HepG2 (cell line): Measurements from ENCODE around the gene SRR. TPM values are rescaled to one million over a fixed set of nuclear protein-coding genes. Genes with fewer than 3 reads are reported as not detected.

Experiments used
- ATAC-seq: fragments of 200-7000 bp; cut with Tn5 transposase; 3 replicates; pipeline ENCODE4 v1.9.1; 2020; ENCODE audit warnings: mild to moderate bottlenecking, moderate library complexity
- BruUV-seq: library from RNA; stranded (reverse); fragments of 400-500 nt; replicated peaks from 2 replicates; lab custom pipeline; 2021; lab: Mats Ljungman, UMichigan
- CTCF ChIA-PET: fragments of 300-600 bp; formaldehyde crosslinking; extraction: SDS; loops from one replicate; lab custom pipeline; 2021; ENCODE audit warnings: low total read pairs, inconsistent platforms, low intra/inter-chr PET ratio; lab: Yijun Ruan, JAX
- POLR2A ChIA-PET: fragments of 350-600 bp; sonication (Branson Sonifier 250); formaldehyde crosslinking; loops from one replicate; lab custom pipeline; 2020; ENCODE audit warnings: antibody characterized with exemption, inconsistent platforms; lab: Yijun Ruan, JAX
- DNase-seq: peaks from one replicate; pipeline ENCODE4 v3.0.0-alpha.2; 2015; ENCODE audit warnings: low spot score
- FAIRE-seq: peaks from 3 replicates; lab custom pipeline; 2011; peaks lifted over from hg19 to GRCh38; lab: Jason Lieb, UNC
- H2AFZ ChIP-seq: one replicate; pipeline ENCODE4 v1.6.1; 2011; ENCODE audit warnings: low read length, inconsistent platforms
- H3K27ac ChIP-seq: fragments of 300-600 bp; 3 replicates; pipeline ENCODE4 v1.8.0; 2011; ENCODE audit warnings: mixed run types, mild to moderate bottlenecking, mixed read lengths, low read length, inconsistent platforms; ENCODE audit not compliant: insufficient read depth; ENCODE audit errors: extremely low read length
- H3K27me3 ChIP-seq, 2 experiments: fragments of 200-600 bp in 1 of 2; 2 replicates in 1 of 2; 3 replicates in 1 of 2; pipeline versions ENCODE4 v1.6.0 to v1.8.0; 2011; ENCODE audit warnings: low read length in 2 of 2, mild to moderate bottlenecking in 2 of 2, moderate library complexity in 2 of 2, inconsistent platforms in 1 of 2; ENCODE audit not compliant: insufficient read depth in 2 of 2, control insufficient read depth in 1 of 2
- H3K36me3 ChIP-seq, 2 experiments: fragments of 200-600 bp in 1 of 2; replicated peaks in 1 of 2; 2 replicates in 1 of 2; 3 replicates in 1 of 2; pipeline versions ENCODE4 v1.5.1 to v1.8.0; 2011; ENCODE audit warnings: low read length in 2 of 2, inconsistent platforms in 1 of 2; ENCODE audit not compliant: insufficient read depth in 2 of 2, control insufficient read depth in 1 of 2
- H3K4me1 ChIP-seq: 2 replicates; pipeline ENCODE4 v1.5.1; 2012; ENCODE audit warnings: low read length, inconsistent platforms; ENCODE audit not compliant: insufficient read depth
- H3K4me2 ChIP-seq: 2 replicates; pipeline ENCODE4 v1.6.0; 2011; ENCODE audit warnings: low read depth, low read length, inconsistent platforms
- H3K4me3 ChIP-seq, 3 experiments: fragments of 200-600 bp in 1 of 3; sonication (generic), shearing (Covaris generic) in 1 of 3; replicated peaks in 1 of 3; 2 replicates each; pipeline ENCODE4 v1.5.1; 2011 to 2016; ENCODE audit warnings: low read length in 3 of 3, inconsistent platforms in 2 of 3, low read depth in 2 of 3, mild to moderate bottlenecking in 2 of 3, control low read depth in 1 of 3, mixed read lengths in 1 of 3; ENCODE audit not compliant: insufficient read depth in 1 of 3
- H3K79me2 ChIP-seq: one replicate; pipeline ENCODE4 v1.6.1; 2011; ENCODE audit warnings: low read length, inconsistent platforms; ENCODE audit not compliant: insufficient read depth
- H3K9ac ChIP-seq: 2 replicates; pipeline ENCODE4 v1.6.0; 2011; ENCODE audit warnings: mild to moderate bottlenecking, low read depth, low read length, inconsistent platforms; ENCODE audit not compliant: insufficient read depth
- H3K9me3 ChIP-seq: 2 replicates; pipeline ENCODE4 v1.5.1; 2012; ENCODE audit warnings: mild to moderate bottlenecking, low read length
- H4K20me1 ChIP-seq: 2 replicates; pipeline ENCODE4 v1.6.0; 2011; ENCODE audit warnings: inconsistent platforms, mild to moderate bottlenecking, low read length, moderate library complexity; ENCODE audit not compliant: insufficient read depth
- AHR ChIP-seq: IDR thresholded peaks from 2 replicates; pipeline ENCODE4 v1.6.1; 2018; ENCODE audit warnings: missing genetic modification reagents, missing compliant biosample characterization
- ARNT2 ChIP-seq: sonication (generic); formaldehyde crosslinking; IDR thresholded peaks from 2 replicates; pipeline ENCODE4 v1.8.0; 2022; ENCODE audit warnings: mild to moderate bottlenecking, low read depth, missing genetic modification reagents, moderate library complexity
- BHLHE40 ChIP-seq: IDR thresholded peaks from 2 replicates; pipeline ENCODE4 v1.6.1; 2011; ENCODE audit warnings: low read length, improper control_type of control experiment
- ELF3 ChIP-seq: IDR thresholded peaks from 2 replicates; pipeline ENCODE4 v1.6.1; 2016; ENCODE audit warnings: missing genetic modification reagents, missing compliant biosample characterization
- MBNL3 ChIP-seq: fragments of 250-450 bp; sonication (Bioruptor Pico); conservative IDR thresholded peaks from 2 replicates; pipeline ENCODE4 v1.8.0; 2022; ENCODE audit warnings: mild to moderate bottlenecking, inconsistent platforms
- MTF1 ChIP-seq: sonication (generic); formaldehyde crosslinking; IDR thresholded peaks from 2 replicates; pipeline ENCODE4 v1.5.0; 2020; ENCODE audit warnings: missing genetic modification reagents
- RCOR2 ChIP-seq: IDR thresholded peaks from 2 replicates; pipeline ENCODE4 v1.6.1; 2016; ENCODE audit warnings: missing biosample characterization, missing genetic modification reagents
- SIX4 ChIP-seq: sonication (generic); formaldehyde crosslinking; IDR thresholded peaks from 2 replicates; pipeline ENCODE4 v1.4.0; 2020; ENCODE audit warnings: missing genetic modification reagents
- SKIL ChIP-seq: sonication (generic); formaldehyde crosslinking; IDR thresholded peaks from 2 replicates; pipeline ENCODE4 v1.8.0; 2022; ENCODE audit warnings: missing genetic modification reagents, mild to moderate bottlenecking, moderate library complexity, borderline replicate concordance
- SYNCRIP ChIP-seq: fragments of 200-400 bp; formaldehyde crosslinking; IDR thresholded peaks from 2 replicates; pipeline ENCODE4 v1.6.1; 2018; ENCODE audit warnings: mild to moderate bottlenecking, low read depth, low read length; ENCODE audit not compliant: insufficient read depth
- THAP11 ChIP-seq: IDR thresholded peaks from 2 replicates; pipeline ENCODE4 v1.6.1; 2016; ENCODE audit warnings: missing biosample characterization, missing genetic modification reagents
- ZFY ChIP-seq: sonication (generic); formaldehyde crosslinking; IDR thresholded peaks from 2 replicates; pipeline ENCODE4 v1.4.0; 2020; ENCODE audit warnings: missing genetic modification reagents
- ZNF124 ChIP-seq: sonication (generic); formaldehyde crosslinking; IDR thresholded peaks from 2 replicates; pipeline ENCODE4 v1.4.0; 2020; ENCODE audit warnings: missing genetic modification reagents
- ZNF513 ChIP-seq: sonication (generic); formaldehyde crosslinking; conservative IDR thresholded peaks from 2 replicates; pipeline ENCODE4 v1.5.0; 2020; ENCODE audit warnings: missing genetic modification reagents
- ZSCAN30 ChIP-seq: sonication (generic); formaldehyde crosslinking; IDR thresholded peaks from 2 replicates; pipeline ENCODE4 v1.5.0; 2020; ENCODE audit warnings: mild to moderate bottlenecking, missing genetic modification reagents
- WGBS: methylation state at CpG from one replicate; pipeline ENCODE4 v1.1.6; 2017; ENCODE audit warnings: low lambda C conversion rate; 5-methylcytosine and 5-hydroxymethylcytosine counted together
- in situ Hi-C: cut with HindIII; loops from 2 replicates; pipeline ENCODE4 v1.10.0; 2017; ENCODE audit warnings: low pct_unique_long_range_greater_than_20kb; ENCODE audit not compliant: extremely low pct_ligation_motif_present
- intact Hi-C: fragments of 100-400 bp; cut with micrococcal nuclease; formaldehyde crosslinking; loops from one replicate; pipeline ENCODE4 v1.10.0; 2022; ENCODE audit not compliant: unreplicated experiment
- polyA plus RNA-seq, 8 experiments: library from polyadenylated mRNA; depleted of rRNA in 3 of 8; stranded (reverse) in 7 of 8; unstranded in 1 of 8; fragments of >200 nt; fragmentation: Illumina TruSeq in 4 of 8; extraction: Trizol in 4 of 8; gene quantifications; 2 replicates each; pipeline versions ENCODE4 v1.2.1 to v1.2.3, GENCODE V29; 2011 to 2016; ENCODE audit warnings: low read depth in 4 of 8, missing spikeins in 1 of 8, mixed read lengths in 1 of 8; ENCODE audit not compliant: insufficient read depth in 1 of 8
- total RNA-seq, 5 experiments: library from RNA; depleted of rRNA; stranded (reverse); fragments of >200 nt; fragmentation: Illumina TruSeq; extraction: Trizol; gene quantifications; 2 replicates each; pipeline ENCODE4 v1.2.3, GENCODE V29; 2016; ENCODE audit warnings: low read depth in 1 of 5
- TF ChIP-seq, protein P1 (sequence below): sonication (generic); formaldehyde crosslinking; IDR thresholded peaks from 2 replicates; pipeline ENCODE4 v1.4.0; 2020; ENCODE audit warnings: missing genetic modification reagents, low read depth, mild to moderate bottlenecking, borderline replicate concordance

SRR gene
- total and polyA plus RNA-seq, 2 of the 13 experiments (the other 11 are each of a cell fraction or from before 2014, with no cell fraction given): 3.6 to 7.8 TPM

- no peak overlapping the region for H3K9ac ChIP-seq
- FAIRE-seq (no peak), ATAC-seq (no peak)
- H3K9me3 ChIP-seq: no peaks in the 10 kb centered on the region
- 81% methylated on average over 6 of the region's 6 CpGs for WGBS
- ChIA-PET CTCF (no interaction called here), POLR2A (no interaction called here)
- no peaks in the 10 kb centered on the region for H3K36me3 ChIP-seq
- no peak overlapping the region for H3K4me3 ChIP-seq
- no peaks in the 10 kb centered on the region for H3K79me2 ChIP-seq
- no peaks in the 10 kb centered on the region for H4K20me1 ChIP-seq
- H3K27me3 ChIP-seq: no peaks in the 10 kb centered on the region
- intact Hi-C loops: no loop called here
- no peak overlapping the region for H3K27ac ChIP-seq
- H3K4me2 ChIP-seq: no peak overlapping the region
- TF ChIP-seq ELF3 (no peak), ZNF124 (no peak), ZFY (CRISPR knock-in tag) (no peak), THAP11 (CRISPR knock-in tag) (no peak), BHLHE40 (no peak), ARNT2 (no peak), ZSCAN30 (CRISPR knock-in tag) (no peak), SKIL (no peak), MBNL3 (CRISPR knock-in tag) (no peak), SYNCRIP (no peak), MTF1 (no peak), AHR (CRISPR knock-in tag) (no peak), SIX4 (CRISPR knock-in tag) (no peak), ZNF513 (no peak), RCOR2 (CRISPR knock-in tag) (no peak)
- TF ChIP-seq, protein P1, sequence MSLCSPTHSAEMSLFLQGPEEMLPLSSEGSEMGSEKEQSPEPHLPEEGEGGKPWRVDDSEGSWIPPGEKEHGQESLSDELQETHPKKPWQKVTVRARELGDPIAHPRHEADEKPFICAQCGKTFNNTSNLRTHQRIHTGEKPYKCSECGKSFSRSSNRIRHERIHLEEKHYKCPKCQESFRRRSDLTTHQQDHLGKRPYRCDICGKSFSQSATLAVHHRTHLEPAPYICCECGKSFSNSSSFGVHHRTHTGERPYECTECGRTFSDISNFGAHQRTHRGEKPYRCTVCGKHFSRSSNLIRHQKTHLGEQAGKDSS (CRISPR knock-in tag): no peak
- TF ChIP-seq, all 625 proteins: peak for 0
- no TSS peak for BruUV-seq
- no peak for DNase-seq
- in situ Hi-C loops: no loop called here
- Histone ChIP-seq H2AFZ (no peak overlapping the region), H3K4me1 (peaks cover 11% of the 10 kb centered on the region; the same call in 1 of the 2 replicates)
Measured at GRCh38 chr17:2309338-2310154, 5.8 kb downstream of the SRR start.
